GM18909 (cell line): ENCODE measurements around the gene ADARB2.
"Not testable (repeated sequence)": the region's sequence is repeated elsewhere in the genome, so short reads cannot be mapped to it uniquely, and the experiment has no call there.

Experiments
- ATAC-seq: cut with Tn5 transposase; IDR thresholded peaks from one replicate; pipeline ENCODE4 v1.9.1; 2021; ENCODE audit warnings: mild to moderate bottlenecking; ENCODE audit not compliant: unreplicated experiment, poor library complexity

ADARB2 gene

GRCh38 chr10:1422275-1422674 lies 315.1 kb downstream of the ADARB2 start:
- no peak for ATAC-seq

- peak; percentile 93 for ATAC-seq
Measured at GRCh38 chr10:1420661-1421362, 316.5 kb downstream of the ADARB2 start.

- ATAC-seq, result no peak
Measured at GRCh38 chr10:1419796-1420610, 317.3 kb downstream of the ADARB2 start.

DNA sequence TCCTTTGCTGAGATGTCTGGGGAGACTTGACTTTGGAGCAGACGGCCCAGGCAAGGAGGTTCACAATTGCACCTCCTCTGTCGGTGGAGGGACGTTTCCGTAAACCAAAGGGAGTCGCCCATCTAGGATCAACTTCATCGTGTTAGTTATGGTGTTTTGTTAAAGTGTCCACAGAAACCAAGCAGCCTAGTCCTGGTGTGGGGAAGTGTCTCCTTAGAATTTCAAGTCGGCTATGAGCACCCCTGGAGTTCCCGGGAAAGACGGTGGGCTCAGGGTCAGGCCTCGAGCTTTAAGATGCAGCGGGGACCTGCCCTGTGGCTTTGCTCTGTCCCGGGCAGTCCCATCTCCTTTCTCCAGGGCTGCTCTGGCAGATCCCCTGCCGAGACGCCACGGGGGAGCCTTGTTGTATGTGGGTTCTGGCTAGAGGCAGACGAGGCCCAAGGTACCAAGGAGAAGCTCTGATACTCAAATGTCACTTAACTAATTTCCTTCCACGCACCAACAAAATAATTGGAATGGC lies 319.2 kb downstream of the ADARB2 start:
- ATAC-seq, result no peak

GRCh38 chr10:1417574-1417973 lies 319.8 kb downstream of the ADARB2 start:
- no peak for ATAC-seq

GRCh38 chr10:1416456-1417037 lies 320.8 kb downstream of the ADARB2 start:
- no peak for ATAC-seq

GRCh38 chr10:1414893-1415292 lies 322.4 kb downstream of the ADARB2 start:
- ATAC-seq, result no peak

DNA sequence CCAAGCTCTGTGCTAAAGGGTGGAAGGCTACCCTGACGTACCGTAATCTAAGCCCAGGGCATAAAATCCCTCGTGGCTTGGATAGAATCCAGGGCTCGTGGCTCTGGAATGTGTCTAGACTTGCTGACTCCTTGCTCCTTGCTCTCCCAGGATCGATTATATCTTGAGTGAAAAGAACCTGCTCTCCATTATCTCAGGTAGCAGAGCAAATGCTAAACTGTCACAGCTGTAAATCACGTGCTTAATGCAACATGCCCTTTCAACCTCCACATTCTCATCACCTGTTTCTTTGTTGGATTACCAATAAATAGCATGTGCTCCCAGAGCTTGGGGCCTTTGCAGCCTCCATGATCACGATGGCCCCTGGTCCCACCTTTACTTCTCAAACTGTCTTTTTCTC lies 323.0 kb downstream of the ADARB2 start:
- ATAC-seq, result not testable (repeated sequence)

DNA sequence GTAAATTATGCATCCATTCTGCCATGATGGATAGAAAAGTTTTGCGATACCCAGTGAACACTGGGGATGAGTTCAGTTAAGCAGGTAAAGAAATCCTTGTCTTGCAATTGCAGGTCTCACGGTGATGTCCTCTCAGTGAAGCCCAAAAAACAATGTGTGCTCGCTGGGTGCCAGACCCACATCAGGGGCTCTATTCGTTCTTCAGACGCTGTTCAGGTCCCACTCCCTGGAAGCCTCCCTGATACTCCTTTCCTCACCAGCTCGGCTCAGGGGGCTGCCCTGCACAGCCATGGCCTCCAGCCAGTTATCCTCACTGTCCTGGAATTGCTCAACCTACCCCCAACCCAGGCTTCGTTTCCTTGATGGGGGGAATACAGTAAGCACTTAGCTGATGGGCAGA lies 323.5 kb downstream of the ADARB2 start:
- ATAC-seq, result no peak

- no peak for ATAC-seq
Measured at GRCh38 chr10:1413256-1413655, 324.1 kb downstream of the ADARB2 start.

DNA sequence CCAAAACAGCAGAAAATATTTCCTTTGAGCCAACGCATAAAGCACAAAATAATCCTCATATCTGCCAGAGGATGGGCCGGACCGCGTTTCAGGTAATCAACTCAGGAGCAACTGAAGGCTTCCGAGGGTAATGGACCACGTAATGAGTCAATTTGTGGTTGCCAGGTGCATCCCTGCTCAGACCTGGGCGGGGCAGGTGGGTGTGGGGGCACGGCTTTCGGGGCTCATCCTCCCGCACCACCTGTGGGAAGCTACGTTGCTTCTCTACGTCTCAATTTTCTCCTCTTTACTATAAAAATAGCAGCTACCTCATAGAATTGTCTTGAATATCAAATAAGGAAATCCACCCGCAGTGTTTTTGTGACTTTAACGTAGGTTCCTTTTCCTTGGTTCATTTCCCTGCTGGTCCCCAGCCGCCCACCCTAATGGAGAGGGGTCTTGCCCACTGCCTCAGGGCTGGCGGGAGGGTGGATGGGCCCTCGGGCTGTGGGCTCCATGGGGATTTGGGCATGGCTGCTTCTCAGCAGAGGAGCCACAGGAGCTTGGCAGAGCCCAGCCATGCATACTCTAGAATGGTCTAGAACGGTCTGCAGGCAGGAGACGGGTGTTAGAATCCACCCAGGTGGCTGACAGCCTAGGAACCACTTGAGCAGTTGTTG lies 324.7 kb downstream of the ADARB2 start:
- ATAC-seq, result no peak

DNA sequence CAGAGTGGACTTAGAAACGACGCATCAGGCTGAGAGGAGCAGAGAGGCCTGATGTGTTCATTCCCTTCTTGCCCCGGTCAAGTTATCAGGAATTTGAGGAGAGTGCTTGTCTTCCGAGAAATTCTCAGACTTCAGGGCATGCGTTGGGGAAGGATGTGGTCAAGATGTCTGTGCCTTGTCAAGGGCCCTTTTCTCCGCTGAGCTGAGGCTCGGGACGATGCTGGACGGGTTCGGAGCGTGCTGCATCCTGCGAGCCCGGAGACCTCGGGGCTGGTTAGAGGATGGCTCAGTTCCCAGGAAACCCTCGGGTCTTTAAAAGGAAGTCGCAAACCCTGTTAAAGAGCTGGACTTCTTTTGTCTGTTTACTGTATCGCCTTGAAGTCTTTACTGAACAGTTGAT lies 325.4 kb downstream of the ADARB2 start:
- ATAC-seq, result no peak

- no peak for ATAC-seq
Measured at GRCh38 chr10:1411451-1411850, 325.9 kb downstream of the ADARB2 start.

DNA sequence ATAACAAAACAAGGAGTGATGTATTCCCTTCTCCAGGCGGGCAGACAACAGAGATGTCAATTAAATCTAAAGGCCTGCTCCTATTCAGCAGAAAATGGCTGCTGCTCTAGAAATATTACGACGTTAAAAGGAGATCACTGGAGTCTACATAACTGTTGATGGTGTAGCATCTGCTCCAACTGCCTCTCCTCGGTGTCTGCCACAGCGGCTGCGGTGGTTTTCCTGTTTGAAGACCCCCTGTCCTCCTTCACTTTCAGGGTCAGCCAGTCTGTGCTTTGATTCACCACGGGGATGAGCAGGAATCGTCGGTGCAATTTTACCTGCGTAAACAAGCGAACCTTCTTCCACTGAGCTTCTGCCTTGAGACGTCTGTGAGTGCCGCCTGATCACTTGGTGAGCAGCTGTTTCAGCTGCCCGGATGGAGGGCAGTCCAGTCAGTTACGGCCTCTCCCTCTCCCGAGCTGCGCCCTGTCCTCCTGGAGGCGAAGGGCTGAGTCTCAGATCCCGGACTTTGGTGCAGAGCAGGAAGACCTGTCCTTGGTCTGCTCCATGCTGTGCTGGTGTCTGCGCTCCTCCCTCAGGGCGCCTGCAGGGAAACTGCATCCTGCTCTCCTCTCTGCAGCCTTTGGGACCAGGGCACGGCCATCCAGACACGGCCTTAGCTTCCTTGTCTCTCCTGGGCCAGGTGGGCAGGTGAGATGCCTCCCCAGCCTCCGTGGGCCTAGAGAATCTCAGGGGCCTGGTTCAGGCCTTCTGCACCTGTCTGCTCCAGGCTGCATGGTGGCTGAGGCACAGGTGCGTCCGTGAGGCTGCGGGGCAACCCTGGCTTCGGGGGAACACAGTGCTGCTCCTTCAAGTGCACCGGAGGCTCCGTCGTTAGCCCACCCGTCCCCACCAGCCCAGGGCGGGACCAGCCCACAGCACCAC lies 326.6 kb downstream of the ADARB2 start:
- ATAC-seq, result no peak

- no peak for ATAC-seq
Measured at GRCh38 chr10:1410032-1410431, 327.3 kb downstream of the ADARB2 start.

DNA sequence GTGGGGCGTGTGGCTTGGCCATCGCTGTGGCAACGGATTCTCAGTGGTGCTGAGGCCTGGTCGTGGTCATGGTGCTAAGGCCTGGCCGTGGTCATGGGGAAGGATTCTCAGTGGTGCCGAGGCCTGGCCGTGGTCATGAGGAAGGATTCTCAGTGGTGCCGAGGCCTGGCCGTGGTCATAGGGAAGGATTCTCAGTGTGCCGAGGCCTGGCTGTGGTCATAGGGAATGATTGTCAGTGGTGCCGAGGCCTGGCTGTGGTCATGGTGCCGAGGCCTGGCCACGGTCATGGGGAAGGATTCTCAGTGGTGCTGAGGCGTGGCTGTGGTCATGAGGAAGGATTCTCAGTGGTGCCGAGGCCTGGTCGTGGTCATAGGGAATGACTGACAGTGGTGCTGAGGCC lies 327.9 kb downstream of the ADARB2 start:
- no peak for ATAC-seq

- ATAC-seq, result no peak
Measured at GRCh38 chr10:1408651-1409367, 328.5 kb downstream of the ADARB2 start.

DNA sequence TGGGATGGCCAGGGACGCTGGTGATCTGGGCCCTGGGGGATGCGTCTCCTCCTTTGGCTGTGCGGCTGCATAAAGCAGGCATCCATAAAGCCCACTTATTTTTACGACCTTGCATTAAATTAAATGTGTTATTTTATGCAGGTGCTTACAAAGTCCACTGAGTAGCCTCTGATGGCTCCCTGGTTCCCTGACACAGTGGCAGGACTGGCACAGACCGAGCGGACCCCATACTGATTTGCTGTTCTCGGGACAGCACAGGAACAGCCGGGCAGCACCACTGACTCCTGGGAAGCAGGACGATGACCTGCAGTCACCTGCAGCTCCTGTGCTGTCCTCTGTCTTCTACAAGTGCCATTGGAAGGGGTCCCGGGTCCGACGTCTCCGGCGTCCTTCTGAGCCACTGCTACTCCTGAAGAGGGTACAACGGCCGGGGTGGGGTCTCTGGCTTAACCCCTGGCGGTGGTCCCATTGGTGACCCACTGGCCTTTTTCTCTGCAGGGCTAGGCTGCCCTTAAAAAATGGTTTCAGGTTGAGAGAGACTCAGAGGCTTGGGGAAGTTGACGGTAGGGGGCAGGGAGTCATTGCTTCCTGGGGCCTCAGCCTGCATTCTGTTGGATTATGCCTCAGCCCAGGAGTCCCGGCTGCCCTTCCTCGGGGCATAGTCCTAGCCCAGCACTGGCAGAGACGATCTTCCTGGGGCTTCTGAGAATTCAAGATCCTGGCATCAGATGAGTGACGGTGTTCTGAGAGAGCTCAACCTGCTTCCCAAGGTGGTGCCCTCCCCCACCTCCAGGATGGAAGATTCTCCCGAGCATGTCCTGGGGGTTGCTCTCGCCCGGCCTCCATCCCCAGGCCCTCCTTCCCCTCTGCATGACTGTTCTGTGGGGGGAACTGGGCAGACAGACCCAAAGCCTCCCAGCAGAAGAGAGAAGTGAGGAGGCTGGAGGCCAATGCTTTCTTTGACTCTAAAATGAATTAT lies 330.1 kb downstream of the ADARB2 start:
- ATAC-seq, result no peak
